GM21576 (cell line): ENCODE measurements around the gene ELL2.
"Not testable (repeated sequence)": the region's sequence is repeated elsewhere in the genome, so short reads cannot be mapped to it uniquely, and the experiment has no call there.

Experiments used
- ATAC-seq: cut with Tn5 transposase; IDR thresholded peaks from one replicate; pipeline ENCODE4 v1.9.1; 2021; ENCODE audit warnings: mild to moderate bottlenecking, moderate library complexity; ENCODE audit not compliant: unreplicated experiment

ELL2 gene

DNA sequence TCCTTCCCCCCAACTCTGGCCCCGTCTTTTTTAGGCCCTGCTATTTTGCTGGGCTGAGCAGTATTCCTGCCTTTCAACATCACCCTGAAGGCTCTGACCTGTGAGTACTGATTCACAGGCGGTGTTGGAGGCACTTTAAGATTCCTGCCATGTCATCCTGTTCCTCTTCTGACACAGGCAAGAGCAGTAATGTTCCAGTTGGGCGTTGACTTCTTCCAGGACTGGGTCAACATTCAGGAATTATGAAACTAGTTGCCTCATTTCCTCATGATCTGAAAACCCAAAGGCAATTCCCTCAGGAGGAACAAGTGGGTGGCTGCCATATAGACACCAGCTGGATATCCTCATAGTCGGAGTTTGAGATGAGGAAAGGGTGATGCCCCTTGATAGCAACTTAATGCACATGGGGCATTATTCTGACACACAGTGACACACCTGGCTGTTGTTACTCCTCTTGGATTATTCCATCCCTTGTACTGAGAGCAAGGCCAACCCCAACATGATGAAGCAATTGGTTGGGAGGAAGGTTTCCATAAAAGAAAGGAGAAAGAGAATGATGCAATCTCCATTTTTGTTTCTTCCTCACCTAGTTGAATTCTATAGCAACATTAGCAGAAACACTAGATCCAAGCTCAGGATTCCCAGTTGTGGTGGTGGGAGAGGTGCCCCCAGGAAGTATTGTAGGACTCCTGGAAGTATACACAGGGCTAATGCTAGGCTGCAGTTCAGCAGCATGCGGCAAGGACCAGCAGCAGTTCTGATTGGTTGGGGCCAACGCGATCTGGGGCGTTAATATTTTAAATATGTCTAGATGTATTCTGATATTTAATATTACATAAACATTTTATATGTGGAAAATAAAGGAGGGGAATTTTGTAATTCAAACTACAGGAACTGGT is 119.5 kb downstream of the ELL2 start:
- ATAC-seq: no peak

DNA sequence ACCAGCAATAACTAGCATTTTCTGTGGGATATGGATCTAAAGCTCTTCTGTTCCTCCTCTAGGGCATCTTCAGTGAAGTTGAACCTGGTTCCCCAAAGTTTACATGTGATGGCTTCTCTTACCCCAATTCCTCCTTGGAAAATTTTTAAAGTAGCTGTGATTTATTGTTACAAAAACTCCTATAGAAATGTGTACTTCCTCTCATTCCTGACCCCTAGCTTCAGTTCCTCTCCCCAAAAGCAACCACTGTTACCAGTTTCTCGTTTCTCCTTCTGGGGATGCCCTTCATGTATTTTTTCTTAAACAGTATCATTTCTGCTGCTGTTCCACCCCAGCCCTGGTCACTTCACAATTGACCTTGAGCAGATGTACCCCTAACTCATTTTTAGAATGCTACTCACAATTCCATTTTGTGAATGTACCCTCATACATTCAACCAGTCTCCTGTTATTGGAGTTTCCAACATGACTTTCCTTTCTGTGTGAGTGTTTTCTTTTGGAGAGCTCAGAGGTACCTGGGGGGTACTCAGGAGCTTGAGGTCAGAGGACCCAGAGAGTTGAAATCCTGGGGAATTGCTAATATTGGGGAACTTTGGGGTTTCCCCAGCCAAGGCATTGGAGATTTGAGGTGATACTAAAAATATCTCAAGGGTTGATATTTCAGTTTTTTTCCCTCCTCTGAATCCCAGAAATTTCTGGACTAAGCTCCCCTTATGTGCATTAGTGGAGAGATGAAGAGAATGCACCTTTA is 120.5 kb downstream of the ELL2 start:
- no peak for ATAC-seq

DNA sequence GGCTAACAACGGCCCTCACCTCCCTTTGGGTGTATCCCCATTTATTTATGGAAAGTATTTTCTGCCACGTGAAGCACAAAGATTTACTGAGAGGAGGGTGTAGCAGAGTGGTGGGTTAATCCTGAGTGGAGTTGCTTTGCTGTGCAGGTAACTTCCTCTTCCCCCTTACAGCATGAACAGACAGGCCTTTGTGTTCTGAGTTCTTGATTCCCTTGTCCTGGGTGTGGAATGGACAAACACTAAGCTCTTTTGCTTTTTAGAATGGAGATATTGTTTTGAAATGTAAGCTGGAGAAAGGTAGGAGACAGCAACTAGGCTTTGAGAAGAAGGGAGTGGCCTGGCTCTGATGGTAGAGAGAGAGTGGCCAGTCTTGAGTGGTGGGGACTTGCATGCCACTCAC is 122.0 kb downstream of the ELL2 start:
- ATAC-seq: no peak

DNA sequence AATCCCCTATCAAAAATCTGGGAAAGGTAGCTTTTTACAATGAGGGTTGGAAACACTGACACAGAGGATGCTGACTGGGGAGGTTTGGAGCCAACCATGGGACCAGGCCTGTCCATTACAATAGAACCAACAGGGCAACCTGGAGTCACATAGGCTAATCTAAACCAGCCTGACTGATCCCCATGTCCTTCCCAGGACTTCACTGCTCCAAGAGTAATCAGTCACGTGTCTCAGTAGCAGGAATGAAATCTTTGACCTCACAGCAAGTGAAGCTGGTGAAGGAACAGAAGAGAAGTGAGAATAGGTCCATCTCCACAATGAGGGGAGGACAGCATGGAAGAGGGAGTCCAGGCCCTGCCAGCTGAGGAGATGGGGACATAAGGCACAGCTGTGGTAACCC is 123.1 kb downstream of the ELL2 start:
- no peak for ATAC-seq

DNA sequence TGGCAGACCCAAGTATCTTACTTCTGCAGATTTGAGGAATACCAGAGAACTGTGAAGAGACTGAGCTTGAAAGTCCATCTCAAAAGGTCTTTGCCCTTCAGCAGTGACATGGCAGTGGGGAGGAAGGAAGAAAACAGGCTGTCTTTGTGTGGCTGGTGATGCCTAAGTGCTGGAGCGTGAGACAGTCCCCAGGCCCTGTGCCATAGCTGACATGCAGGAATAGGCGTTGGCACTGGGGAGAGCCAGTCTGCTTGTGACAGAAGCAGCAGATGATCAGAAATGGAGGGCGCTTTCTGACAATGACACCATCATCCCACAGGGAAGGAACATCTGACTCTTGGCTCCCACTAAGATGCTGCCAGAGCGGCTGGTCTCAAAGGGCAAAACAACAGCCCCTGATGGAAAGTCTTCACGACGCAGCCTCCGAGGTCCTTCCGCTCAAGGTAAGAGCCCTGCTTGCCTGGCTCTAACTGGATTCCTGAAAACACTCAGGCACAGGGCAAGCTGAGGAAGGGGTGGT is 123.6 kb downstream of the ELL2 start:
- no peak for ATAC-seq

DNA sequence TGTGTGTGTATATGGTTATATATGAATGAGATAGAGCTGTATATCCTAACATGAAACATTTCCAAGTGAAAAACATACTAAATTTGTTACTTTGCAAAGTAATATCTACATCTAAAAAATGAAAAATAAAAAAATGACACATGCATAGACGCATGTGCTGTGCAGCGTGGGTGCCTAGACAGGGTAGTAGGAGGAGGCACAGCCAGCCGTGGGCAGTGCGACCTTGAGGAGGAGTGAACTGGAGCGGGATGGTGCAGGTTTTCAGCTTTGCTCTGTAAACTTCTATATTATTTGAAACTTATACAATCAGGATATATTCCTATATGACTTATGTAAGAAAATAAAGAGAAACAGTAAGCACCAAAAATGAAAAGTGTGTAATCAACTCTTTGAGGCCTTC is 124.2 kb downstream of the ELL2 start:
- no peak for ATAC-seq

DNA sequence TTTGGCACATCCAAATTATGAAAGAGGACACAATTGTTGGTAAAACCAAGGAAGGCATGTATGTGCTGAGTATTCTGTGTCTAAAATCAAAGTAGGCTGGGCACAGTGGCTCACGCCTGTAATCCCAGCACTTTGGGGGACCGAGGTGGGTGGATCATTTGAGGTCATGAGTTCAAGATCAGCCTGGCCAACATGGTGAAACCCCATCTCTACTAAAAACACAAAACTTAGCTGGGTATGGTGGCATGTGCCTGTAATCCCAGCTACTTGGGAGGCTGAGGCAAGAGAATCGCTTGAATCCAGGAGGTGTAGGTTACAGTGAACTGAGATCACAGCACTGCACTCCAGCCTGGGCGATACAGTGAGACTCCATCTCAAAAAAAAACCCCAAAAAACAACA is 124.7 kb downstream of the ELL2 start:
- ATAC-seq: not testable (repeated sequence)

DNA sequence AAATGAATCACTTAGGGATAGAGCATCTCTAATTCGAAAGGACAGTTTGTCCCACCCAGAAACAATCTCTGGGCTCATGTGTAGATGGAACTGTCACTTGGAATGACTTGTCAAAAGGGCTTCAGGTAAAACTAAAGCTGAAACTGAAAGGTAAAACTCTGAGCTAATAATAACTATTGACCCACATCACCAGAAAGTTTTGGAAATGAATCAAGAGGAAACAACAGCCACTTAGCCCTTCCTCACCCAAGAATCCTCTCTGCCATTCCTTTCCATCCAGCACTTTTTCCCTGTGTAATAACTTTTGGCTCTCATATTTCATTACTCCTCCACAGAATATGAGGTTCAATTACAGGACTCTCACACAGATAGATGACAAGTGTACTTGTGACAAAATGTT is 125.1 kb downstream of the ELL2 start:
- no peak for ATAC-seq

DNA sequence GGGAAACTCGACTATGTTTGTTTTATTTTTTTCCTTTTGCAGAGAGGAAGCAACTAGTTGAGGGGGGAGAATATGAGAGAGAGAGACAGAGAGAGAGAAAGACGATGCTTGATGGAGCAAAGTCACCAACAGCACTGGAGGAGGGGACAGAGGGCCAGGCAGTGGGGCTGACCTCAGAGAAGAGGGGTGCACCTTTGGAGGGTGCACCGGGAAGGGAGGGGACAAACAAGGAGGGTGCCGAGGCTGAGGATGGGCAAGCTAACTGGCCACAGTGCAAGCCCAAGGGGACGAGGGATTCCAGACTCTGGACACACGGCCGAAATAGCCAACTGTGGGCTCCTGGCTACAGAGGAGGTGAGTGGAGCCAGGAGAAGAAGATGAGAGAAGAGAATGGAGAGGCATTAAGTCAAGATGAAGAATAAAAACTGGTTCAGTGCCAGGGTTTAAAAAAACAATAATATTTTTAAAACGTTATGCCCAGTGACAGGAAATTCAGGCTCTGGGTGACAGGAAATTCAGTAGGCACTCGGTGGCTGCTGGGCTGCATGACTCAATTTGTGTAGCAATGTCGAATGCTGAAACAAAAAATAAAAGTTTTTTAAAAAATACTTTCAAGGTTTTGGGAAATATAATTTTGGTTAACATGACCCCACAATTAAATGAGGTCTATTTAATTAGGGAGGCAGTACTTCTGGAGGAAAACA is 125.8 kb downstream of the ELL2 start:
- no peak for ATAC-seq
